Transverse colon (tissue), 3 donors: Measurements from ENCODE around the gene ENOPH1.
"Not testable (repeated sequence)": the region's sequence is repeated elsewhere in the genome, so short reads cannot be mapped to it uniquely, and the experiment has no call there.

Source experiments
- CTCF ChIP-seq, 5 experiments: fragments of 200-600 bp in 3 of 5; fragments of 450-650 bp in 2 of 5; sonication (generic) in 3 of 5; IDR thresholded peaks; 1 replicate in 2 of 5; 2 replicates in 3 of 5; pipeline ENCODE4 v1.5.1; 2016 to 2017; ENCODE audit warnings: antibody characterized with exemption in 5 of 5, inconsistent platforms in 3 of 5, mild to moderate bottlenecking in 2 of 5, moderate library complexity in 1 of 5
- POLR2A ChIP-seq: fragments of 450-650 bp; IDR thresholded peaks from one replicate; pipeline ENCODE4 v1.6.1; 2016; ENCODE audit warnings: antibody characterized with exemption, mild to moderate bottlenecking, moderate library complexity

- TF ChIP-seq CTCF (IDR thresholded peaks at IDR 0.05); POLR2A: not testable (repeated sequence)
Observed at GRCh38 chr4:82415061-82415460, 15.3 kb upstream of the ENOPH1 start.
